HG03442 (cell line): Measurements from ENCODE around the gene IL15RA.
"Not testable (repeated sequence)": the region's sequence is repeated elsewhere in the genome, so short reads cannot be mapped to it uniquely, and the experiment has no call there.

Experiments
- ATAC-seq: cut with Tn5 transposase; IDR thresholded peaks from one replicate; pipeline ENCODE4 v1.9.1; 2021; ENCODE audit warnings: mild to moderate bottlenecking, moderate library complexity; ENCODE audit not compliant: unreplicated experiment

IL15RA gene

DNA sequence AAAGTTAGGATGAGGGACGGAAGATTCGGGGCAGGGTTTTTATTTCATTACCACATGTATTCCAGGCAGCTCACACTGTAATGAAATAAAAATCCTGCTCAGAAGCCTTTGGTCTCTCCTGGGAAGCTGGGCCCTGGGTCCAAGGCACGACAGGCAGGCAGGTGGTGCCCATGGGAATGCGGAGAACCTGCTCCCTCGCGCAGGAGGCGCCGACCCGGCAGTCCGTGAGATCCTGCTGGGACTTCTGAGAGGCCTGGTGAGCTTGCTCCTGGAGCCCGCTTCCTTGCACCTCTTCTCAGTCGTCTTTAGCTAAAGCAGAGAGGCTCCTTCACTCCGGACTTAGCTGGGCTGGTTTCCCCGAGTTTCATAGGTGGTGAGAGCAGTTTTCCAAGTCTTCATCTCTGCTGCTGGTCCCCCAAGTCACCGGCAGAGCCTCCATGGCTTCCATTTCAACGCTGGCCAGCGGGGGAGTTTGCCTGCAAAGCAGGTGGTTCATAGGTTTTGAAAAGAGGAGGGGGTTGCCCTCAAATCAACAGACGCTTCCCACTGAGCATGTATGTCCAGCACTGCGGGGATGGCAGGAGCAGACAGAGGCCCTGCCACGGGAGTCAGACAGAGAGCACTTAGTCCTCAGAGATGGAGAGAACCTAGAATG, 24.5 kb downstream of the IL15RA start:
- no peak for ATAC-seq

DNA sequence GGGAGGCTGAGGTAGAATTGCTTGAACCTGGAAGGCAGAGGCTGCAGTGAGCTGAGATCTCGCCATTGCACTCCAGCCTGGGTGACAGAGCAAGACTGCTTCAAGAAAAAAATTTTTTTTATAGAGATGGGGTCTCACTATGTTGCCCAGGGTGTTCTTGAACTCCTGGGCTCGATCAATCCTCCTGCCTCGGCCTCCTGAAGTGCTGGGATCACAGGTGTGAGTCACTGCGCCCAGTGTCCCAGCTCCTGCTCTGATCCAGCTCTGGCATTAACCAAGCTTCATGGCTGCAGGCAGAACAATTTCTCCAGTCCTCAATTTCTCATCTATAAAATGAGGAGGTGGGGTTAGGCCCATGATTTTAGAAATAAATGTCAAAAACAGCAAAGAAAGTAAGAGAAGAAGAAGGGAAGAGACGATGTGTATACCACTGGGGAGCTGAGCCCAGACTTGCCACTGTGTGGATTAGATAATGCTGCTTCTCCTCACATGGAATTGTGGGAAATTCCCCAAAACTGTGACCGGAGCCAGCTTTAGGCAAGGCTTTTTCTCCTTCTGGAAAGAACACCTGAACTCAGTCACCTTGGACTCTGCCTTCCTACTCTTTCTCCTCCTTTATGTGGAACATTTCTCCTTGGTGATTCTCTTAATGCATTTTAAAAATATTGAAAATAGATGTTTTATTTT, 25.5 kb downstream of the IL15RA start:
- no peak for ATAC-seq

DNA sequence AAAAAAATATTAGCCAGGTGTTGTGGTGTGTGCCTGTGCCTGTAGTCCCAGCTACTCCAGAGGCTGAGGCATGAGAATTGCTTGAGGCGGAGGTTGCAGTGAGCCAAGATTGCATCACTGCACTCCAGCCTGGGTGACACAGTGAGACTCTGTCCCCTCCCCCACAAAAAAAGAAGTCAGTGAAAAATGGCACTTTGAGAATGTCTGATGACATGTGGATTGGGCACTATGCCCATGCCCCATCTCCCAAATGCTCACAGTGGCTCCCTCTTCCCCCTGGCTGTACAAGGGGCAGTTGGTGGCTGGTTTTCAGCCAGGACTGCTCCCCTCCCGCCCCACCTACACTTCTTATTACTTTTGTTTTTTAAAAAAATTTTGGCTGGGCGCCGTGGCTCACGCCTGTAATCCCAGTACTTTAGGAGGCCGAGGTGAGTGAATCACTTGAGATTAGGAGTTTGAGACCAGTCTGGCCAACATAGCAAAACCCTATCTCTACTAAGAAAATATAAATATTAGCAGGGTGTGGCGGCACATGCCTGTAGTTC, 26.1 kb downstream of the IL15RA start:
- ATAC-seq: no peak

- ATAC-seq: no peak
Observed at GRCh38 chr10:5949009-5949759, 28.2 kb downstream of the IL15RA start.

DNA sequence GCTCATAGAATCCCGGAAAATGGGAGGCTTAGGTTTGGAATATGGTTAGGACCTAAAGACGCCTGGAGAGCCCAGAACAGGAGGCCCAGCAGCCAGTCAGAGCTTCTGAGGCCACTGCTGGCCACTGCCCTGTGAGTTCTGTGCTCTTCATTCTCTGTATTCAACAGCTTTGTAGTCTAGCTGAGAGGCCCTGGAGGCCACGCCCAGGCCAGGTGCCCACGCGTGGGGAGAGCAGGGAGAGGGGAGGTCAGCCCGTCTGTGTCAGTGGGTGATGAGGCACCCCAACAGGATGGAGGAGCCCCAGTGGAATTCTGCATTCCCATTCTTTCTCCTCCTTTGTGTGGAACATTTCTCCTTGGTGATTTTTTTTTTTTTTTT, 29.1 kb downstream of the IL15RA start:
- ATAC-seq: no peak

- ATAC-seq: no peak
Observed at GRCh38 chr10:5947471-5948207, 29.7 kb downstream of the IL15RA start.

- no peak for ATAC-seq
Observed at GRCh38 chr10:5946786-5947185, 30.6 kb downstream of the IL15RA start.

DNA sequence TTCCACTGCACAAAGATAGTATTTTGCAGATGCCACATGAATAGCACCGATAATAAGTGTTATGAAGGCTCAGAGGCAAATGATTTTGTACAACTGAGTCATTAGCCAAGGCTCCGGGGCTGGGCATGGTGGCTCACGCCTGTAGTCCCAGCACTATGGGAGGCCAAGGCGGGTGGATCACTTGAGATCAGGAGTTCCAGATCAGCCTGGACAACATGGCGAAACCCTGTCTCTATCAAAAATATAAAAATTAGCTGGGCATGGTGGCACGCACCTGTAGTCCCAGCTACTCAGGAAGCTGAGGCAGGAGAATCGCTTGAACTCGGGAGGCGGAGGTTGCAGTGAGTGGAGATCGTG, 30.9 kb downstream of the IL15RA start:
- not testable (repeated sequence) for ATAC-seq

GRCh38 chr10:5945561-5946418, 31.6 kb downstream of the IL15RA start:
- ATAC-seq: no peak

DNA sequence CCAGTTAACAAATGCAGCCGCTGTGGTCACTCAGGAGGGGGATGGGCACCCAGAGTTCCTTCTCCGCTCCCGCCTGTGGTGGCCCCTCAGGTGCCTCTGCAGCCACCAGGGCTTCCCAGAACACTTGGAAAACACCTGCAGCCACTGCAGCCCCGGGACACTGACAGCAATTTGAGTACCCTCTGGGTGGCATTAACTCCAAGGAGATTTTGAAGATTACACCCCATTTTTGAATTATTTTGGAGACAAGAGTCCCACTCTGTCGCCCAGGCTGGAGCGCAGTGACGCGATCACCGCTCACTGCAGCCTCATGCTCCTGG, 32.2 kb downstream of the IL15RA start:
- no peak for ATAC-seq

- ATAC-seq: no peak
Observed at GRCh38 chr10:5944389-5945189, 32.8 kb downstream of the IL15RA start.

GRCh38 chr10:5943536-5943935, 33.8 kb downstream of the IL15RA start:
- no peak for ATAC-seq

DNA sequence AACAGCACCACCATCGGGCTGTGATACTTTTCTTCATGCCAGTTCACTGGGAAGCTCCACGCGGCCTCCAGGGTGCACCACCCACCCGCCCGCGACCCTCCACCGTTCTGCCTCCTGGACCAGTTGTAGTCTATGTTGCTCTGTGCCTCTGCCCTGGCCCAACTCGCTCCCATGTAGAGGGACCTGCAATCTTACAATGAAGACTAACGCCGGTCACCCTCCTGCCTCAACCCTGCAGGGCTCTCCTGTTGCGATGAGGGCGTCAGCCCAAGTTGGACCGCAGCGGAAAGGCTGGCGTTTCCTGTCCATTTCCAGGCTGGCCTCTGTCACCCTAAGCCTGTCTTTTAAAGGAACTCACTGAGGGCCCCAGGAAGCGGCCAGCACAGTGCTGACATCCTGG, 34.9 kb downstream of the IL15RA start:
- ATAC-seq: no peak

- no peak for ATAC-seq
Observed at GRCh38 chr10:5942001-5942400, 35.3 kb downstream of the IL15RA start.

- no peak for ATAC-seq
Observed at GRCh38 chr10:5941579-5941978, 35.8 kb downstream of the IL15RA start.

- ATAC-seq: no peak
Observed at GRCh38 chr10:5940807-5941218, 36.5 kb downstream of the IL15RA start.

DNA sequence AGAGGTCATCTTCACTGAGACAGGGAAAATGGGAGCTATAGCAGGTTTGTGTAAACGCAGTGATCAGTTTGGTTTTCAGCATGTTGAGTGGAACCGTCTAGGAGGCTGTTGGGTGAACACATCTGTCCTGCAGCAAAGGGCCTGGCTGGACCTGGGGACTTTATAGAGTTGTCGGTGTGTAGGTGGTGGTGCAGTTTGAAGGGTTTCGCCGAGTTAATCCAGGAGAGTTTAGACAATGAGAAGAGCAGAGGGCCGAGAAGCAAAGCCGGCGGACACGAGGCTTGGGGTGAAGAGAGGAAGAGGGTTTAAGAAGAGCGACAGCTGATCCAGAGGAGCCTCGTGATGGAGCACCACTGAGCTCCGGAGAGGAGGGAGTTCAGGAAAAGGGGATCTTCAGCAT, 39.1 kb downstream of the IL15RA start:
- no peak for ATAC-seq

GRCh38 chr10:5937016-5937415, 40.3 kb downstream of the IL15RA start:
- no peak for ATAC-seq

DNA sequence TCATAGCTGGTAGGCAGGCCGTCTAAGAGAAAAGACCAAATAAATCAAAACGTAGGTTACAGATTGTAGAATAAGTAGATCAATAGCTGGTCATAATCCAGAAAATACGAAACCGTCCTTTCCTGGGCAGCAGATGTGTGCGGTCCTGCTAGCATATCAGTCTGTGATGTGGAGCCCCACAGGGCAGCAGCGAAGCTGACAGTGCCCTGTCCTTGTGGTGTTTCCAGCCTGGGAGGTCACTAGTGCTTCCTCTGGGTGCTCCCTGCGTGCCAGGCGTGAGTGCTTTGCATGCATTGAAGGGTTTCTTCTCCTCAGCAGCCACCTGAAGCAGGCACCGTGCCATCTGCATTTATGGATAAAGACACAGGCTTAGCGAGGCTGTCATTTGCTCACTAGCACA, 41.7 kb downstream of the IL15RA start:
- ATAC-seq: no peak
